RWPE1 (cell line): ENCODE measurements around the gene NCKAP5.

Experiments
- CTCF ChIA-PET: fragments of 350-600 bp; sonication (Branson Sonifier 250); formaldehyde crosslinking; extraction: SDS; loops from one replicate; lab custom pipeline; 2021; lab: Yijun Ruan, JAX
- POLR2A ChIA-PET: fragments of 400-600 bp; formaldehyde crosslinking; extraction: SDS; loops from one replicate; lab custom pipeline; 2020; ENCODE audit warnings: antibody characterized with exemption; ENCODE audit not compliant: low non-redundant PET; lab: Yijun Ruan, JAX
- DNase-seq: peaks from one replicate; pipeline ENCODE4 v3.0.0; 2012; ENCODE audit warnings: low spot score
- H3K27ac ChIP-seq: fragments of 450-650 bp; 2 replicates; pipeline ENCODE4 v1.5.1; 2017
- CTCF ChIP-seq: fragments of 450-650 bp; conservative IDR thresholded peaks from 2 replicates; pipeline ENCODE4 v1.5.1; 2017; ENCODE audit warnings: low read depth, mild to moderate bottlenecking

Gene NCKAP5

GRCh38 chr2:132974467-132975095 is 593.7 kb downstream of the NCKAP5 start:
- H3K27ac ChIP-seq = no peak overlapping the region
- POLR2A ChIA-PET = no interaction called here
- TF ChIP-seq CTCF = no peak
- CTCF ChIA-PET = no interaction called here
- no peak for DNase-seq

GRCh38 chr2:132971310-132972061 is 596.8 kb downstream of the NCKAP5 start:
- POLR2A ChIA-PET = no interaction called here

GRCh38 chr2:132969371-132969985 is 598.8 kb downstream of the NCKAP5 start:
- CTCF ChIA-PET = interaction anchor here (0.7 kb wide), 1 partner anchor 882 kb away, joined by 3 read pairs; no protein-coding TSS in a partner anchor

More at GRCh38 chr2:132971310-132972061, 596.8 kb downstream of the NCKAP5 start:
- CTCF ChIA-PET = no interaction called here
- TF ChIP-seq CTCF = no peak
- no peak for DNase-seq
- H3K27ac ChIP-seq = no peak overlapping the region

GRCh38 chr2:132965460-132965859 is 602.8 kb downstream of the NCKAP5 start:
- no peak for TF ChIP-seq CTCF
- H3K27ac ChIP-seq = no peak overlapping the region
- DNase-seq = no peak
- ChIA-PET CTCF (no interaction called here), POLR2A (no interaction called here)

More at GRCh38 chr2:132969371-132969985, 598.8 kb downstream of the NCKAP5 start:
- no peak for DNase-seq
- H3K27ac ChIP-seq = no peak overlapping the region
- TF ChIP-seq CTCF = no peak
- POLR2A ChIA-PET = no interaction called here

GRCh38 chr2:132963161-132963560 is 605.1 kb downstream of the NCKAP5 start:
- TF ChIP-seq CTCF = no peak
- no peak for DNase-seq
- POLR2A ChIA-PET = no interaction called here
- CTCF ChIA-PET = no interaction called here
- H3K27ac ChIP-seq = no peak overlapping the region

- no peak overlapping the region for H3K27ac ChIP-seq
- POLR2A ChIA-PET = no interaction called here
- no peak for TF ChIP-seq CTCF
- CTCF ChIA-PET = no interaction called here
- DNase-seq = no peak
Measured at GRCh38 chr2:132958887-132959286, 609.4 kb downstream of the NCKAP5 start.
